Panc1 (cell line): Measurements from ENCODE around the gene VAC14.

Source experiments
- CTCF ChIP-seq: fragments of 450-650 bp; IDR thresholded peaks from 2 replicates; pipeline ENCODE4 v1.5.1; 2017; ENCODE audit warnings: mild to moderate bottlenecking
- POLR2AphosphoS5 ChIP-seq: IDR thresholded peaks from 2 replicates; pipeline ENCODE4 v1.6.1; 2012; ENCODE audit warnings: mild to moderate bottlenecking, low read depth, low read length, moderate library complexity
- REST ChIP-seq, 2 experiments: IDR thresholded peaks; 2 replicates each; pipeline ENCODE4 v1.6.1; 2011 to 2012; ENCODE audit warnings: low read depth in 2 of 2, control low read depth in 1 of 2, low read length in 1 of 2, mild to moderate bottlenecking in 1 of 2, moderate library complexity in 1 of 2; ENCODE audit not compliant: insufficient read depth in 1 of 2
- TCF7L2 ChIP-seq: IDR thresholded peaks from 2 replicates; pipeline ENCODE4 v1.6.1; 2011; ENCODE audit warnings: mild to moderate bottlenecking, low read depth, low read length, inconsistent platforms

- TF ChIP-seq TCF7L2 (no peak), REST (IDR thresholded peaks at IDR 0.05; ENCODE audit: insufficient read depth in 1 of 2, low read depth in 2 of 2, low read length in 1 of 2) (no peak), CTCF (no peak), POLR2AphosphoS5 (no peak)
These were observed 43.8 kb downstream of the VAC14 start for GRCh38 chr16:70757183-70757582.
